Mucosa of gallbladder (tissue), 1 donor: ENCODE measurements around the gene SLC9A8. TPM values are rescaled to one million over a fixed set of nuclear protein-coding genes. Genes with fewer than 3 reads are reported as not detected.
A peak's percentile ranks its signal among the peaks of the same experiment; 100 is the strongest.
"Not testable (repeated sequence)": the region's sequence is repeated elsewhere in the genome, so short reads cannot be mapped to it uniquely, and the experiment has no call there.

Experiments
- DNase-seq: peaks from one replicate; pipeline ENCODE4 v3.0.0-alpha.2; 2020; ENCODE audit warnings: low spot score
- total RNA-seq: library from RNA; stranded (reverse); gene quantifications from one replicate; pipeline ENCODE4 v1.2.1, GENCODE V29; 2021
- donor health status: DM: no; HTN: no; CAD: no.

The SLC9A8 gene
- total RNA-seq, 1 donor from 2014 or later: 9.7 TPM

DNA sequence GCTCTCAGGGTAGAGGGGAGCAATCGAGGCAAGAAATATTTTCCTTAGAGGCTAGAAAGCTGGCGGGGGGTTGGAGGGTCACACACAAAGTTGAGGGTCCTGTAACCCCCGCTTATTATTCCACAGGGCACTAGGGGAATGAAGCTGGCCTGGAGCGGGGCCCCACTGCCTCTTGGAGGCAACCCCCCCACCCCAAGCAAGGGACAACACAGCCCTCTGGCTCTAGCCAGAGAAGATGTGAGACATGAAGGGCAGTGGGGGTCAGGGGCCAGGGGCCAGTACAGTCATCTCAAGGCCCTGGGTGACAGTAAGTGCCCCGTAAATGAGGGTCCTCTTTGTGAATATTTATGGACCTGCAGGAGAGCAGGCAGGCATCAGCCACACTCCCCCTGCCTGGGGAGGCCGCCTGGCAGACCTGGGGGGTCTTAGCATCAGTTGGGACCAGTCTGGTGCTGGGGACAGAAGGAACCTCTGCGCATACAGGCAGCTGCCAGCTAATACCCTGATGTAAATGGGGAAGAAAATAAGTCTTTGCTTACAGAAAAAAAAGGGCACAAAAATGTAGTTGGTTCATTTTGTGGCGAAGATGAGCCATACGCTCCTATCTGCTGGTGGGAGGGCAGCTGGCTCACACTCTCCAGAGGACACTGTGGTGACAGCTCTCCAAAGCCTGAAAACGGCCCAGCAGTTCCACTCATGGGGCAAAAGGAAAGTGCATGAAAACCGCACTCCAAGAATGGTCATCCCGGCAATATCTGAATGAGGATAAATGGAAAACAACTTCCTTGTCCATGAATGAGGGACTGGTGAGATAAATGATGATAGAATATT lies 80.8 kb downstream of the SLC9A8 start:
- no peak for DNase-seq

DNA sequence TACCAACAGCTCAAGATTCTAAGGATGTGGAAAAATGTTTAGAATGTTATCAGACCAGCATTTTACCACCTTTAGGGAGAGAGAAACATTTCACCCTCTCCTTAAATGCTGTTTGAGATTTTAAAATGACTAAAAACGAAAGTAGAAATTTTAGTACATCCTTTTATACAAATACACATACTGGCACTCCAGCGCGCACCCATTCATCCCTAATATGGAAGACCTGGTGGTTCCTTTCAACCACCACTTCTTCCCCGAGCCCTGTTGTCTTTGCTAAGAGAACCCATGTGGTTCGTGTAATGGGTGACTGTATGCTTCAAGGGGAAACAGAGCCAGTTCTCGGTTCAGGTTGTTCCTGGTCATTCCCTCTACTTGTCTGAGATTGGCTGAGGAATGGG lies 81.4 kb downstream of the SLC9A8 start:
- no peak for DNase-seq

DNA sequence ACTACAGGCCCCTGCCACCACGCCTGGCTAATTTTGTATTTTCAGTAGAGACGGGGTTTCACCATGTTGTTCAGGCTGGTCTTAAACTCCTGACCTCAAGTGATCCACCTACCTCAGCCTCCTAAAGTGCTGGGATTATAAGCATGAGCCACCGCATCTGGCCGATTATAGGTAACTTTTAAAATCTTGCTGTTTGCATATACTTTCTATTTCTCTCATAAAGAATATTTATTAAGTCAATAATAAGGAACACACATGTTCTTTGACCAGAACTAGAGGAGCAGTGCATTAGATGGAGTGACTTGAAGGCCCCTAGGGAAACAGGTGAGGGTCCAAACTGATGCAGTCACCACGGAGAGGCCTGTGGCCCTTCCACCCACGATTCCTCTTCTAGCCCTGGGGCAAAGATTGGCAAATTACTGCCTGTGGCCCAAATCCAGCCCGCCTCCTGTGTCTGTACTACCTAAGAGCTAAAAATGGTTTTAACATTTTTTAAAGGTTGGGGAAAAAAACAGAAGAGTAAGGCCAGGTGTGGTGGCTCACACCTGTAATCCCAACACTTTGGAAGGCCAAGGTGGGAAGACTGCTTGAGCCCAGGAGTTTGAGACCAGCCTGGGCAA lies 83.0 kb downstream of the SLC9A8 start:
- DNase-seq: not testable (repeated sequence)

DNA sequence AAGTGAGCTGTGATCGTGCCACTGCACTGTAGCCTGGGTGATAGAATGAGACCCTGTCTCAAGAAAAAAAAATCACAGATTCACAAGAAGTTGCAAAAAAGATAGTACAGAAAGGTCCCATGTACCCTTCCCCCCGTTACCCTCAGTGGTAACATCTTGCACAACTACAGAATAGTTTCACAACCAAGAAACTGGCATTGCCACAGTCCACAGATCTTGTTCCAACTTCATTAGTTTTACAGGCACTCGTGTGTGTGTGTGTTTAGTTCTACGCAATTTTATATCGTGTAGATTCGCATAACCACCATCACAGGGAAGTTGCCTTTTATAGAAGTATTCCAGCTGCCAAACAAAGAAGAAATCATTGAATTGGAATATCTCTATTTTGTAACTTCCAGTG lies 83.6 kb downstream of the SLC9A8 start:
- DNase-seq: no peak

DNA sequence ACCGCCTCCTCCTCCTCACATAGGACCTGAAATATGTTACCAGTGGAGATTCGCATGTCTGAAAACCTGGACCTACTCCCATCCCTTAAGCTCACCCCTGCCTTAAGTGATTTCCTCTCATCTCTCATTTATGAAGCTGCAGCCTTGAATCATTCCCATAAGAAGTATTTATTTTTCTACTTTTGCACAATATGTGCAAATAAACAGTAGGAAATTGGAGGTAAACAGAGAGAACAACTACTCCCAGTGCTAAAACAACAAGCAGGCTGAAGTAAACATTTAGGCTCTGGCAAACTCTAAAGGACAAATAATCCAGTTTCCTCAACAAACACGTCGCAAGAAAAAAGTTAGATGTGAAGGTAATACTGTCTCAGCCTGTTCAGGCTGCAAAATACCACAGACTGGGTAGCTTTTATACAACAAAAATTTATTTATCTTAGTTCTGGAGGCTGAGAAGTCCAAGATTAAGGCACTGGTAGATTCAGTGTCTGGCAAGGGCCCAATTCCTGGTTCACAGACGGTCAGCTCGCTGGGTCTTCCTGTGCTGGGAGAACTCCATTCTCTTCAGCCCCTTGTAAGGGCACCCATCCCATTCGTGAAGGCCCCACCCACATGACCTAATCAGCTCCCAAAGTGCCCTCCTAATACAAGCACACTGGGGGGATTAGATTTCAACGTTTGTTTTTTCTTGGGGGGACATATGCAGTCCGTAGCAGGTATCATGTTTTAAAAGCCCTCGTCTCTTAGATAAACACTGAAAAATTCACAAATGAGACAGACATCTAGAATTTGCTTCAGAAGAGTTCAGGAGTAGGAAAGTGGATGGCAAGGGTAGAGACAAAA lies 87.1 kb downstream of the SLC9A8 start:
- no peak for DNase-seq

DNA sequence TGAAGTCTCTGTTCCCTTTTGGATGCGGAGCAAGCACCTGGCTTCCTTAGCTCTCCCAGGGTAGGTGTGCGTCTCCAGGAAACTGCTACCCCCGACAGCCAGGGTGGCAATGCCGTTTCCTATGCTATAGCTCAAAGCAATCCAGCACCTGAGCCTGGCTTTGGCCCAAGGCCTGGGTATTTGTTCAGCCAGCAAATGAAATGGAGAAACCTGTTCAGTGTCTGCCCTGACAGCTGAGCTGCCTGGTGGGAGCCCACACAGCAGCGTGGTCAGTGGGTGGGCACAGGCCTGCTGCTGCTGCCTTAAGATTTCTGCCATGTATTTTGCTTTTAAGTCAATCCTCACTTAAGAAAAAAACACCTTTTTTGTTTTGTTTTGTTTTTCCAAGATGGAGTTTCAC lies 89.0 kb downstream of the SLC9A8 start:
- DNase-seq: no peak

DNA sequence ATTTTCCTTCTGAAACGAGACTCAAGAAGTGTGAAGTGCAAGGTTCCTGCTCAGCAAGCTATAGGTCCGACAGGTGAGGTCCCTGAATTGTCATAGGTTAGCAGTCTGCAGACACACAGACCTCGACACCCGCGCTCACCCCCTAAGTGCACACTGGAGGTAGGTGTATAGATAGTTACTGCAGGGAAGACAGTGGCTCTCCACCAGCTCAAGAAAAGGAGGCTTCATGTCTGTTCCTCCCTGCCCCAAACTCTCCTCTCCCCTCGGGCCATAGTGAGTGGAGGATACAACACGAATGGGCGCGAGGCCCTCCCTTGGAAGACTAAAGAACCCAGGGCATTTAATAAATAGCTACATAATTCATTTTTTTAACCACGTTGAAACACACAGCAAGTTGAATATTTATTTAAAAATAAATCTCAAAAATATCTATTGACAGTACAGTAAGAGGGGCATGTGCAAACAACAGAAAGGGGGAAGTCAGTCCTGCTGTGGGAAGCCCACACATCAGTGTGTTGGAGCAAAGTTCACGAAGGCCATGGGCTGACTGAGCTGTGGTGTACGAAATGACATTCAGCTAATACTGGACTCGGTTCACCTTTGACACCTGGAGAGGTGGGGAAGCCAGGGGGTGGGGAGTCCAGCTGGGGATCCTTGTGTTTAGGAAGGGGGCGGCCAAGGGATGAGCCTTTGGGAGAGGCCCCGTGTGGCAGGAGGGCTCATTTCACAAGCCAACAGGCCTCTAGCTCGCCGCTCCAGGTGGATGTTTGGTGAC lies 92.0 kb downstream of the SLC9A8 start:
- no peak for DNase-seq

DNA sequence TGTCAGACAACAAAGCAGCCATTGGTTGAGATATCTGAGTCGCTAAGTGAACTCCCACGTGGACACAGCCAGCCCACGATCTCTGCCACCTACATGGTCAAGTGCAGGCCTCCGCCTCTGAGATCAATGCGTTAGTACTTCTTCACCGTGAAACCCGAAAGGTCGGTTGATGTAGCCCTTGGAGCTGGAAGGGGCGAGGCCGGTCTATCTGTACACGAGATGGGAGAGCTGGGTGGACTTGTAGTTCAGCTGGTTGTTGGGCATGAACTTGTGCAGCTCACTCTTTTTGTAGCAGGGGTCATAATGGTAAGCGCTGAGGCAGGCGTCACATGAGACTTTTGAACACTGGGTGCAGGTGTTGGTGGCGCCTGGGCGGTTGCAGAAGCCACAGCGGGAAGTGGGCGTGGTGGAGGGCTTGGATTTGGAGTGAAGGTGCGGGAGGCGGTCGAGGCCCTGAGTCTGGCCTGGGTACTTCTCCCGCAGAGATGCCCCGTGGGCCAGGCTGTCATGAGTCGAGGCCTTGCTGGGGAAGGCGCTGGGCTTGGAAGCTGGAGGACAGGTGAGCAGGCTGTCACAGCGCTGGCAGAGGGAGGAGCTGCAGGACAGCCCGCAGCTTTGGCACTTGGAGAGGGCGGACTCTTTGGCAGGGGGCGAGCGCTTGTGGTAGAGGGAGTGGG lies 92.9 kb downstream of the SLC9A8 start:
- DNase-seq: no peak

DNA sequence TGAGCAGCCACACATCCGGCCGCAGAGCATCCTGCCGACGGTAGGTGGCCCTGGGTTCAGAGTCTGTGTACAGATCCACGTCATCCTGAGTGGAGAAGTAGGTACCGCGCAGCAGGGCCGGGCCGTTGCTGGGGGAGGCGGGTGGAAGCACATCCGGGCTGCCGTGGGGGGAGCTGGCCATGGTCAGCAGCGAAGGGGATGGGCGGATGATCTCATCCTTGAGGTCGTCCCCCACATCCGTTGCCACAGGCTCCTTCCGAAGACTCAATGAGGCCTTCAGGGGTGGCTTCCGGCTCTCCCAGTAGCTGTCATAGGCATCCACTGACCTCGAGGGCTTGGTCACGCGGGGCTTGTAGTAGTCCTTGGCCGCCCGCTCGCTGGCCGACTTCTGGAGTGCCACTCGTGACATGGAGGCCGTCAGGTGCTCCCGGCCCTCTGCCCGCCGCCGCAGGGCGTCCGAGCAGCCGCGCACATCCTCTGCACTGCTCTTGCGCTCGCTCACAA lies 93.5 kb downstream of the SLC9A8 start:
- no peak for DNase-seq

DNA sequence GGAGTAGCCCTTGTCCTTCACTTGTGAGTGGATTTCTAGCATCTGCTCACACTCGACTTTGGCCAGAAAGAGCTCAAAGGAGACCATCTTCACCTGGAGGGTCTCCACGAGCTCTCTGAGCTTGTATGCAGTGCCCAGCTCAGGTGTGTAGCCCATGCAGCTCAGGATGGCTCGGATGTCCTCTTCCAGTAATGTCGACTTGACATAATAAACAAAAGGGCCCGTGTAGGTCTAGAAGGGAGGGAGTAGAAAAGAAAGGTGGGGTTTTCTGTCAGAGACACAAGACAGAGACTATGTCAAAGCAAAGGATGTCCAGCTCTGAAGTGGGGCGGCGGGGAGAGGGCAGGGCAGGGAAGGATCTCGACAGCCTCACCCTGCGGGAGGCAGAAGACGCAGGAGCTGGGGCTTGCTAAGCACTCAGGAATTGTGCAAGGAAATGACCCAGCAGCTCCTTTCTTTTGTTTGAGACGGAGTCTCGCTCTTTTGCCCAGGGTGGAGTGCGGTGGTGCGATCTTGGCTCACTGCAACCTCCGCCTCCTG lies 94.1 kb downstream of the SLC9A8 start:
- no peak for DNase-seq

DNA sequence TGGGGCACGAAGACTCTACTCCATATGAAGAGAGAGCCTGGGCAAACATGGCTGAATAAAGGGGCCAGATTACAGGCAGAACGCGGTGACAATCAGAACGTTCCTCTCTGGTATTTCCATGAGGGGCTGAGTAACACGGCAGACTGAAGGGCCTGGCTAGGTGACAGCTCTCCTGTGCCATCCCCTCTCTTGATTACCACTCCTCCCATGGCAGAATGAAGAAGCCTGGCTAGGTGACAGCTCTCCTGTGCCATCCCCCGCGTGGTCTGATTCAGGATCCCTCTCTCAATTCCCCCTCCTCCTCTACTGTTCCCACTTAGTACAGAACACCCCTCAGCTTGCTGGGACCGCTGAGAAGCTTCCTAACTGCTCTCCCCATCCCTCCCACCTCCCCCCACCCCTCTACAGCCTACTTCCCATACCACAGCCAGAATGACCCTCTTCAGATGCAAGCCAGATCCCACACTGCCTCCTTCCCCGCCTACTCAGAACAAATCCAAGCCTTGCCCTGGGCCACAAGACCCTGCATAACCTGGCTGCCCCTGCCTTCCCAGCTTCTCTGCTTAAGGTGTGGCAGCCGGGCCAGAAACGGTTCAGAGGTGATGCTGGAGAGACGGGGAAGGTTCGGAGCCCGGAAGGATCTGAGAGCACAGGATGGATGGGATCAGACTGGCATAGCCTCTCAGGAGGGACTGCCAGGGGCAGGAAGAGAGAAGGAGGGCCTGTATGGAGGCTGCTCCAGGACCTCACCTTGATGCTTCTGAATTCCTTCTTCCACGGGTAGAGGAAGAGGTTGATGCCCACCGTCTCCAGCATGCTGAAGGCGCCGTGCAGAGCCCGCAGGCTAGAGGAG lies 95.0 kb downstream of the SLC9A8 start:
- DNase-seq: no peak

DNA sequence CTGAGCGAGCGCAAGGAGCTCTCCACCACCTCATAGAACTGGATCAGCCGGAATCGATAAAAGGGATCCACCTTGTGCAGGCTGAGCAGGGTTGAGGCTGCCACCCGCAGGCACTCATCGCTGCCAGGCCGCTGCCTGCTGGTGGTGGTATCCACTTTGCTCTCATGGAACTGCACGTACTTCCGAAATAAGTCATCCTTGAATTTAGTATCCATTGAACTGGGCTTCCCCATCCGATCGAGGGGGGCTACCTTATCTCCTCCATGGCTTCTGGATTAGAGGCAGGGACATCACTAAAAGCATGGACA lies 95.6 kb downstream of the SLC9A8 start:
- DNase-seq: no peak

DNA sequence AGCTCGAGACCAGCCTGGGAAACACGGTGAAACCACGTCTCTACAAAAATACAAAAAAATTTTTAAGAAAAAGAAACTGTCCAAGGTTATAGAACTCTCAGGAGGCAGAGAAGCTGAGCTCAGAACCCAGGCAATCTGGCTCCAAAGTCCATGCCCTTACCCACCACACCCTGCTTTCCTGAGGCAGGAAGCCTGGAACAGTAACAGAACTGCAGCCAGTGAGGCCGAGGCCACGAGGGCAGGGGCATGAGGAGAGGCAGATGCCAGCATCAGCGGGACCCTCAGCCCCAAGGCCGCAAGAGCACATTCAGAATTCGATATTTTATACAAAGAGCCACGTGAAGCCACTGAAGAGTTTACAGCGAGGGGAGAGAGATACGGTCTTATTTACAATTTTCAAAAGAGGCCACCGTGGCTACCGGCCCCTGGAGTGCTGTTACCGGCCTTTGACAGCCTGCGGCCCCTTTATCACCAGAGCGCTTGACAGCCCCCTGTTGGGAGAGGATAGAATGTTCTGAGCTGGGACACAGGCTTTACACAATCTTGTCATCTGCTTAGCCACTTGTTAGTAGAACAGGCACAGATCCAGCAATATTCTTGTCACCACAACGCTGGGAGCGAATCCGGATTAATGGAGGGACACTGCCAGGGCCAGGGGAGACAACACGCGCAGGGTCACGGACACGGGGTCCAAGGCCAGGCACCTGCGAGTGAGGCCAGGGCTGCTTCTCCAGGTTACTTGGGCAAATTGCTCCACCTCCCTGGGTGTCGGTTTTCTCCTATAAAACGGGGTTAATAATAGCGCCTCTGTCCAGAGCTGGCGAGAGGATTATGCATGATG lies 97.1 kb downstream of the SLC9A8 start:
- peak; percentile 69 for DNase-seq

DNA sequence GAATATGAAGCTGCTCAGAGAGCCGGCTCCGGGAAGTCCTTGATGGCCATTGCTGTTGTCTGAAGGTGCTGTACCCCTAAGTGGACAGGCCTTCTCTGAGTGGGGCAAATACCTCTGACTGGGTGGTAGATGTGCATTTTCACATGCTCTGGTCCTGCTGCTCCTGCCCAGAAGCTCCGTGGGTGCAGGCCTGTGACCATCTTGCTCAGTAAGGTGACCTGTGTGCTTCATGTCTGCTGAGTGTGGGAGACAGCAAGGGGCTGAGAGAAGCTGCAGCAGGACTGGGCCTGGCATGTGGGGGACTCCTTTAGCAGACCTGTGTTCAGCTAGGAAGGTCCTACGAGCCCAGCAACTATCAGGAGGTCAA lies 97.7 kb downstream of the SLC9A8 start:
- no peak for DNase-seq

DNA sequence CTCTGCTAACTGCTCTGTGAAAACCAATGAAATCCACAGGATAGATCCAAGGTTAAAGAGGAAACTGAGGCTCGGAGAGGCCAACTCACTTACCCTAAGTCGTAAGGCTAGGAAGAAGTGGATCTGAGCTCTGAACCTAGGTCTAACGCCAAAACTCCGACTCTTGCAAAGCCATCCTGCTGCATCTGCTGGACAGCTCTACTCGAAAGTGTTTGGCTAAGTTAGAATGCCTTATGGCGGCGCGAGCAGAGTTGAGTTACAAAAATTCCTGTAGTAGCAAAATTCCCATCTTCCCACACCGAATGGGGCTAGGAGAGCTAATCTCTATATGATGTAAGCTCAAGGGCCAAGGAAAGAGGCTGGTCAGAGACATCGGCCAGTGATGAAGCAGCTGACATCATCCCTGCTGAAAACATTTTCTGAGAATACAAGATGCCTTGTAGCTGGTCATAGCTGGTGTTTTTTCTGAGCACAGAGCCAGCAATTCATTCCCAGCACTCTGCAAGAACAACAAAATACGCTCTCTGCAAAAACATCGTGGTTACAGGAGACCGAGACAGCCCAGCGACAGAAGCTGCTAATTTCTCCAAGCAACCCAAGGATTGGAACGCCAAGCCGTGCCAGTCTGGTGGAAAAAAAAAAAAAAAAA lies 100.9 kb downstream of the SLC9A8 start:
- no peak for DNase-seq

DNA sequence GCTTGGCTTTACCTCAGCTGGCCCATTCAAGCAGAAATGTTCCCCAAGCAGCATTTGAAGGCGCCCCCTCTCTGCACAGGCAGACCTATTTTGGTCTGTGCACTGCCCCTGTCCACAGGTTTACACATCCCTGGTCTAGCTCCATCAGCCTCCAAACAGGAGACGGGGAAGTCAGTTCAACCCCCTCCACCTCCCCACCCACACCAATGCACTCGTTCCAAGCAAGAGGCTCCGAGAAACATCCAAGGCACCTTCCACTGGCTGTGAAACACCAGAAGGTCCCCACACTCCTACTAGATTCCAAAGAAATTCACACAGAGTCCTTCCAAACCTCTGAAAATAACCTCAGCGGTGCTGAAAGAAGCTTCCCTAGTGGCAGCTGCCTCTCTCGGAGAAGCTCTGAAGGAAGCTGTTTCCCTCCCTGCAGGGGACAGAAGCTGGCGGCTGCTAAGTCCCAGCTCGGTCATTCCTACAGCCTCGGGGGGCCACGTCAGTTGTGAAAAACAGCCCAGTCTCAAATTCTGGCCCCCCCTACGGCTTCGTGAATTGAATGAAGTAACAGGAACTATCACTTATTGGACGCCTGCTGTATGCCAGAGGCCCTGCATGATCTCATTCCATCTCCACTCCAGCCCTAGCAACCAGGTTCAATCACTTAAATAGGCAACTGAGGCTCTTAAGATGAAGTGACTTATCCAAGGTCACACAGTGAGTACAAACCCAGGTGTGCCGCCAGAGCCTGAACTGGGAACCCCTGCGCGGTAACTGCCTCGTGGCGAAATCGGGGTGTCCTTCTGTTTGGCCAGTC lies 101.9 kb downstream of the SLC9A8 start:
- no peak for DNase-seq

DNA sequence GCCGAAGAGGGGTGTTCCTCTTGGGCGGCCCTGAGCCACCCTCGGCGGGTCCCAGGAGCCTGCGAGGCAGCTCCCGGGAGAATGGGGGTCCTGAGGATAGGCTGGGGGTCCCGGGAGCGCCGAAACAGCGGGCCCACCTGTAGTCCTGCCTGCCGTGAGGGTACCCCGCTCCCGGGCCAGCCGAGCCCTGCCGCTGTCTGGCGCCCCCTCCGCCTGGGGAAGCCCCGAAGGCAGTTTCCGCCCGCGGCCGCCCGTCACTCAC lies 102.4 kb downstream of the SLC9A8 start:
- DNase-seq: no peak
